ENCODE data around the gene ANKRD18B. TPM values are rescaled to one million over a fixed set of nuclear protein-coding genes. Genes with fewer than 3 reads are reported as not detected.
"Not testable (repeated sequence)": the region's sequence is repeated elsewhere in the genome, so short reads cannot be mapped to it uniquely, and the experiment has no call there.

The ANKRD18B gene
- total RNA-seq, 1 experiment from 2014 or later = 5.4 TPM

- H3K4me2 ChIP-seq (ENCODE audit: low read length); DNase-seq; intact Hi-C loops (cut with micrococcal nuclease); ATAC-seq; H3K36me3 ChIP-seq (ENCODE audit: low read depth, low read length); H3K4me1 ChIP-seq (ENCODE audit: insufficient read depth, low read length); H2AFZ ChIP-seq (ENCODE audit: low read length); H3K9me3 ChIP-seq (ENCODE audit: low read length); H3K9me2 ChIP-seq (replicated peaks; ENCODE audit: low read length); H3K9ac ChIP-seq (ENCODE audit: low read length); H3K79me2 ChIP-seq (ENCODE audit: low read length); H4K20me1 ChIP-seq (ENCODE audit: low read length); CTCF ChIA-PET; POLR2A ChIA-PET (ENCODE audit: unreplicated experiment); H3K4me3 ChIP-seq (ENCODE audit: low read length); H3K27ac ChIP-seq (ENCODE audit: low read length); H3F3A ChIP-seq (ENCODE audit: low read length, unreplicated experiment); H3K27me3 ChIP-seq (ENCODE audit: low read length); BruUV-seq (replicated peaks): not testable (repeated sequence)
Measured at GRCh38 chr9:33543463-33543862, 19.4 kb downstream of the ANKRD18B start.

GRCh38 chr9:33545715-33546114 lies 21.7 kb downstream of the ANKRD18B start:
- ATAC-seq; BruUV-seq (replicated peaks); DNase-seq: not testable (repeated sequence)

GRCh38 chr9:33548816-33549215 lies 24.8 kb downstream of the ANKRD18B start:
- DNase-seq (peak; percentile 57), ATAC-seq (peak; percentile 91)
- BruUV-seq (replicated peaks); H3K36me3 ChIP-seq (ENCODE audit: low read depth, low read length); CTCF ChIA-PET; H3K4me3 ChIP-seq (ENCODE audit: low read length); H3K27me3 ChIP-seq (ENCODE audit: low read length); H3K9me3 ChIP-seq (ENCODE audit: low read length); intact Hi-C loops (cut with micrococcal nuclease); H4K20me1 ChIP-seq (ENCODE audit: low read length); H3K79me2 ChIP-seq (ENCODE audit: low read length); POLR2A ChIA-PET (ENCODE audit: unreplicated experiment); H3K9me2 ChIP-seq (replicated peaks; ENCODE audit: low read length); H2AFZ ChIP-seq (ENCODE audit: low read length); H3F3A ChIP-seq (ENCODE audit: low read length, unreplicated experiment): not testable (repeated sequence)
- Histone ChIP-seq H3K27ac (ENCODE audit: low read length) (peak overlapping the region; percentile 93), H3K4me1 (ENCODE audit: insufficient read depth, low read length) (peaks cover 23% of the 10 kb centered on the region), H3K9ac (ENCODE audit: low read length) (peak overlapping the region; percentile 67), H3K4me2 (ENCODE audit: low read length) (peak overlapping the region; percentile 86)

More at GRCh38 chr9:33545715-33546114, 21.7 kb downstream of the ANKRD18B start:
- H3K9ac ChIP-seq (ENCODE audit: low read length); H3K9me2 ChIP-seq (replicated peaks; ENCODE audit: low read length); H3K4me2 ChIP-seq (ENCODE audit: low read length); POLR2A ChIA-PET (ENCODE audit: unreplicated experiment); H3K36me3 ChIP-seq (ENCODE audit: low read depth, low read length); H3F3A ChIP-seq (ENCODE audit: low read length, unreplicated experiment); H2AFZ ChIP-seq (ENCODE audit: low read length); H3K79me2 ChIP-seq (ENCODE audit: low read length); H3K4me3 ChIP-seq (ENCODE audit: low read length); intact Hi-C loops (cut with micrococcal nuclease); H3K27me3 ChIP-seq (ENCODE audit: low read length); CTCF ChIA-PET; H3K27ac ChIP-seq (ENCODE audit: low read length); H3K9me3 ChIP-seq (ENCODE audit: low read length); H4K20me1 ChIP-seq (ENCODE audit: low read length): not testable (repeated sequence)
- peaks cover 23% of the 10 kb centered on the region for H3K4me1 ChIP-seq (ENCODE audit: insufficient read depth, low read length)

DNA sequence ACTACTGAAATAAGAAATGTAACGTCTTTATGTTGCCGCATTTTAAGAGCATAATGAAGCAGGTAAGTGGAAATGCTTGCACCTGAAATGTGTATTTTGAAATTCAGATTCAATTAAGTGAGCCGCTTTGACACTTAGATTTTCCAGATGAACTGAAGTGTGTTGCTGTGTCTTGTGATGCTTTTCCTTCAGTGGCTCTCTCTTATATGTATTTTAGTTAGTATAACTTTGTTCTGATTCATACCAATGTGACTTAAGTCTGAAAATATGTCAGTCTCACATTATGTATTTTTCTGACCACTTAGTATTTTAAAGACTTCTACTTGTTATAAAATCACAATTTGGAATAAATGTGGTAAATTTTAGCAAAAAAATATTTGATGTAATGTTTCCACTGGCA lies 25.4 kb downstream of the ANKRD18B start:
- H2AFZ ChIP-seq (ENCODE audit: low read length); H3F3A ChIP-seq (ENCODE audit: low read length, unreplicated experiment); BruUV-seq (replicated peaks); CTCF ChIA-PET; H3K9me2 ChIP-seq (replicated peaks; ENCODE audit: low read length); H4K20me1 ChIP-seq (ENCODE audit: low read length); H3K36me3 ChIP-seq (ENCODE audit: low read depth, low read length); H3K27me3 ChIP-seq (ENCODE audit: low read length); H3K9me3 ChIP-seq (ENCODE audit: low read length); intact Hi-C loops (cut with micrococcal nuclease); POLR2A ChIA-PET (ENCODE audit: unreplicated experiment); H3K79me2 ChIP-seq (ENCODE audit: low read length): not testable (repeated sequence)
- peak overlapping the region; percentile 52; the same call in 1 of the 2 replicates for H3K4me3 ChIP-seq (ENCODE audit: low read length)
- peak overlapping the region; percentile 93 for H3K27ac ChIP-seq (ENCODE audit: low read length)
- H3K4me2 ChIP-seq (ENCODE audit: low read length) = peak overlapping the region; percentile 86
- peak; percentile 88 for ATAC-seq
- DNase-seq = peak; percentile 37
- H3K4me1 ChIP-seq (ENCODE audit: insufficient read depth, low read length) = peaks cover 23% of the 10 kb centered on the region
- H3K9ac ChIP-seq (ENCODE audit: low read length) = peak overlapping the region; percentile 67

DNA sequence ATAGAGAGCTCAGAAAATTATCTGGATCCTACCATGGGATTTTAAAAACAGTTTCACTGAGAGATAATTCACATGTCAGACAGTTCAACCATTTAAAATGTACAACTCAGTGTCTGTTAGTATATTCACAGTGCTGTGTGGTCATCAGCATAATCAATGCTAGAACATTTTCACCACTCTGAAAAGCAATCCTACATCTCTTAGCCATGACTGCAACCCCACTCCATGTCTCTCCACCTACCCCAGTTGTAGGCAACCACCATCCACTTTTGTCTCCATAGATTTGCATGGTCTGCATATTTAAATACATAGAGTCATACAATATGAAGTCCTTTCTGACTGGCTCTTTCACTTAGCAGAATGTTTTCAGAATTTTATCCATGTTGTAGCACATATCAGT lies 27.1 kb downstream of the ANKRD18B start:
- H3K4me3 ChIP-seq (ENCODE audit: low read length); H3F3A ChIP-seq (ENCODE audit: low read length, unreplicated experiment); intact Hi-C loops (cut with micrococcal nuclease); H3K9me2 ChIP-seq (replicated peaks; ENCODE audit: low read length); H4K20me1 ChIP-seq (ENCODE audit: low read length); H3K79me2 ChIP-seq (ENCODE audit: low read length); H3K27me3 ChIP-seq (ENCODE audit: low read length); H3K4me2 ChIP-seq (ENCODE audit: low read length); H2AFZ ChIP-seq (ENCODE audit: low read length); CTCF ChIA-PET; H3K9me3 ChIP-seq (ENCODE audit: low read length); H3K9ac ChIP-seq (ENCODE audit: low read length); H3K27ac ChIP-seq (ENCODE audit: low read length); BruUV-seq (replicated peaks); POLR2A ChIA-PET (ENCODE audit: unreplicated experiment); DNase-seq; H3K36me3 ChIP-seq (ENCODE audit: low read depth, low read length); ATAC-seq: not testable (repeated sequence)
- H3K4me1 ChIP-seq (ENCODE audit: insufficient read depth, low read length) = peaks cover 23% of the 10 kb centered on the region

DNA sequence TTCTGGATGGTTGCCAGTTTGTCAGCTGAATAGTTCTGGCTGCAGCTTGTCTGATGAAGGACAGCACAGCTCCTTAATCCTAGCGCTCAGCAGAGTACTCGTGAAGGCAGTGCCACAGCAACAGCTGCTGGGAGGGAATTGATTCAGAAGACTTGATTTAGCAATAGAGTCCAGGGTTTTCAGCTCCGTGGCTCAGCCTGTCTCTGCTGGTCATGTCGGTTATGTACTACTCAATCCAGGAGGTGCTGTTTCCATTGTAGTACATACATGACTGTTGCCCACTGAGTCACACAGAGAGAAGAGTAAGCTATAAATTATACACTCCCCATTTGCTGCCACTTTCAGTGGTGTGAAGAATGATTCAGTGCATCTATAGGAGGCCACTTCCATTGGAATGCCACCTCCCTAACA lies 28.3 kb downstream of the ANKRD18B start:
- H3K27ac ChIP-seq (ENCODE audit: low read length); H3F3A ChIP-seq (ENCODE audit: low read length, unreplicated experiment); H4K20me1 ChIP-seq (ENCODE audit: low read length); H3K4me3 ChIP-seq (ENCODE audit: low read length); CTCF ChIA-PET; ATAC-seq; intact Hi-C loops (cut with micrococcal nuclease); DNase-seq; H3K4me2 ChIP-seq (ENCODE audit: low read length); H2AFZ ChIP-seq (ENCODE audit: low read length); H3K9me3 ChIP-seq (ENCODE audit: low read length); BruUV-seq (replicated peaks); H3K79me2 ChIP-seq (ENCODE audit: low read length); H3K9me2 ChIP-seq (replicated peaks; ENCODE audit: low read length); POLR2A ChIA-PET (ENCODE audit: unreplicated experiment); H3K36me3 ChIP-seq (ENCODE audit: low read depth, low read length); H3K9ac ChIP-seq (ENCODE audit: low read length); H3K27me3 ChIP-seq (ENCODE audit: low read length): not testable (repeated sequence)
- peaks cover 23% of the 10 kb centered on the region for H3K4me1 ChIP-seq (ENCODE audit: insufficient read depth, low read length)

- H4K20me1 ChIP-seq (ENCODE audit: low read length); H3F3A ChIP-seq (ENCODE audit: low read length, unreplicated experiment); H3K9me3 ChIP-seq (ENCODE audit: low read length); H3K27ac ChIP-seq (ENCODE audit: low read length); H3K4me1 ChIP-seq (ENCODE audit: insufficient read depth, low read length); H3K27me3 ChIP-seq (ENCODE audit: low read length); H3K9me2 ChIP-seq (replicated peaks; ENCODE audit: low read length); POLR2A ChIA-PET (ENCODE audit: unreplicated experiment); CTCF ChIA-PET; DNase-seq; H3K4me3 ChIP-seq (ENCODE audit: low read length); intact Hi-C loops (cut with micrococcal nuclease); H3K79me2 ChIP-seq (ENCODE audit: low read length); H2AFZ ChIP-seq (ENCODE audit: low read length); H3K4me2 ChIP-seq (ENCODE audit: low read length); H3K36me3 ChIP-seq (ENCODE audit: low read depth, low read length); ATAC-seq; H3K9ac ChIP-seq (ENCODE audit: low read length); BruUV-seq (replicated peaks): not testable (repeated sequence)
Measured at GRCh38 chr9:33560217-33560616, 36.2 kb downstream of the ANKRD18B start.
